NCI-H2171 (cell line): ENCODE measurements around the gene GMPS.
A peak's percentile ranks its signal among the peaks of the same experiment; 100 is the strongest.
"Not testable (repeated sequence)": the region's sequence is repeated elsewhere in the genome, so short reads cannot be mapped to it uniquely, and the experiment has no call there.

Experiments
- DNase-seq: peaks from one replicate; lab custom pipeline; 2025; lab: John Stamatoyannopoulos, UW

GMPS gene

DNA sequence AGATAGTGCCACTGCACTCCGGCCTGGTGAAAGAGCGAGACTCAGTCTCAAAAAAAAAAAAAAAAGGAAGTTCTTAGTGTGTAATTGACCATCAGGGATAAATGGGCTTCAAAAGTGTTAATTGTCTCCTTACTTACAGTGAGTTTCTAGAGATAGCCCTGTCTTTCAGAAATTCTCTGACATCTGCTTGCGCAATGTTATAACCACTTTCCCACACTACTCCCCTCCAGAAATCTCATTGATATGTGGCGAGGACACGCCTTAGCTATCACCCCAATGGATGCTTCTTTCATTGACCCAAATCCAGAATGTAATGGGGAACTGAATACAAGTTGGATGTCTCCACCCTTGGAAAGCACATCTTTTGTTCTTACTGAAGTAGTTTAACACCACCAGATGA is 70.9 kb downstream of the GMPS start:
- DNase-seq, result no peak

DNA sequence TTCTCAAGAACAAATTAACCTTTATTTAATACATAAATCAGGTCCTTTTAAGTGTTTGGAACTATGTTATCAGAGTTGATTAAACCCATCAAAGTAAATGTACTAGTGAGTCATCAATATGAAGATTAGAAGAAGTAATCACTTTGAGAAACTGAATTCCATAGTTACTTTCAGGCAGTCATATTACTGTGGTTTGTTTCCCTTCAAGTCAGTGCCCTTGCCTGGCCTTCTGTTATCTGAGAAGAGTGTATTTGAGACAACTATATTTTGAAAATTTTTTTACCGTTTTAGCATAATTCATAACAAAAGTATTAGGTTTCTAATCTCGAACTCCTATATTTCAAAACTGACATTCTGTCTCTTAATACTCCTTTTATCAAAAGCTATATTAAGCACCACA is 73.6 kb downstream of the GMPS start:
- DNase-seq, result no peak

DNA sequence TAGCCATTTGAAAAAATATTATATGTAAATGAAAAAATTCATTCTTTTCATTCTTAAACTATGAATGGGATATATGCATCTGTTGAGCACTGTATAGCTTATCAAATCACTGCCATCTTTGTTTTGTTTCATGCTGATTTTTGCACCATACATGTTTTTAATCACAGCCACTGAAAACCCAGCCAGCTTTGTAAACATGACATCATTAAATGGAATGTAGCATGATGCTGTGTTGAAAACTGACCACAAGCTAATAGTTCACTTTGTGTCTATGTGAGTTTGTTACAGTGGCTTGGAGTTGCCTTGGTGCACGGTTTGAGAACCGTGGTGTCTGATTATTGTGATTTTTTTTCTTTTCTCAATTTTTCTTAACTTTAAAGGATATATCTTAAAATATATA is 75.7 kb downstream of the GMPS start:
- DNase-seq, result no peak

DNA sequence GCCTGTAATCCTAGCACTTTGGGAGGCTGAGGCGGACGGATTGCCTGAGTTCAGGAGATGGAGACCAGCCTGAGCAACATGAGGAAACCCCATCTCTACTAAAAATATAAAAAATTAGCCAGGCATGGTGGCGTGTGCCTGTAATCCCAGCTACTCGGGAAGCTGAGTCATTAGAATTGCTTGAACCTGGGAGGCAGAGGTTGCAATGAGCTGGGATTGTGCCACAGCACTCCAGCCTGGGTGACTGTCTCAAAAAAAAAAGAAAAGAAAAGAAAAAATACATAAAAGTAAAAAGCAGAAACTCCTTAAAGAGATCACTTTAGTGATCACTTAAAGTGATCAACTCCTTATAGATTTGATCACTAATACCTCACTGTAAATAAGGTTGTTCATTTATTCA is 78.0 kb downstream of the GMPS start:
- no peak for DNase-seq

DNA sequence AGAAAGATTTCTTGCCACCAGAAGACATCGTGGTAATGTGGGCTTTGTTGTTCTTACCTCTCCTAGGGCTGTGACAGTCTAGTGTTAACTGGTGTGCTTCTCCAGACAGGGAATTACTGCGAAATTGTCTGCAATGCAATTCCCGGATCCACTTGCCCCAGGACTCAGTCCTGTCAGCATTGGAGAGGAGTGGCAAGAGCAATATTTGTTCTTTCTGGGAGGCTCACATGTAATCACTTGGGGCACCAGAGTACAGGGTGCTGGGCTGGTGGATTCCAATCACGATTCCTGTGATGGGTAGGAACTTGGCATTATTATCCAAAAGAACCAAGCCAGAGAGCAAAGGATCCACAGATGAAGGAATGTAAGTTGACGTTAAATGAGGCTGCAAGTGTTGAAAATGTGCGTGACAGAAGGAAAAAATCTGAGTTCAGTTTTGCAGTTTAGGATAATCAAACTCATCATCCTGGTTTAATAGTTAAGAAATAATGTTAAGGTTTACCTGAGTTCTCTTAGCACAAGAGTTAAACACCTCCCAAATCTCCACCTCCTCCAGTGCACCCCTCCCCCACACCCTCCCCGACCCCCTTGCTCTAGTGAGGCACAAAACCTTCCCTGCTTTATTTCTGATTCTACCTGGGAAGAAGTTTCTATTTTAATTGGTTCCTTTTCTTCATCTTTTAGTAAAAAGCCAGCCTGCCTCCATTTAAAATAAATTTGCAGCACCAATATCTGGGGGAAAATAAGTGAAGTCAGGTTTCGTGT is 79.2 kb downstream of the GMPS start:
- DNase-seq, result no peak

DNA sequence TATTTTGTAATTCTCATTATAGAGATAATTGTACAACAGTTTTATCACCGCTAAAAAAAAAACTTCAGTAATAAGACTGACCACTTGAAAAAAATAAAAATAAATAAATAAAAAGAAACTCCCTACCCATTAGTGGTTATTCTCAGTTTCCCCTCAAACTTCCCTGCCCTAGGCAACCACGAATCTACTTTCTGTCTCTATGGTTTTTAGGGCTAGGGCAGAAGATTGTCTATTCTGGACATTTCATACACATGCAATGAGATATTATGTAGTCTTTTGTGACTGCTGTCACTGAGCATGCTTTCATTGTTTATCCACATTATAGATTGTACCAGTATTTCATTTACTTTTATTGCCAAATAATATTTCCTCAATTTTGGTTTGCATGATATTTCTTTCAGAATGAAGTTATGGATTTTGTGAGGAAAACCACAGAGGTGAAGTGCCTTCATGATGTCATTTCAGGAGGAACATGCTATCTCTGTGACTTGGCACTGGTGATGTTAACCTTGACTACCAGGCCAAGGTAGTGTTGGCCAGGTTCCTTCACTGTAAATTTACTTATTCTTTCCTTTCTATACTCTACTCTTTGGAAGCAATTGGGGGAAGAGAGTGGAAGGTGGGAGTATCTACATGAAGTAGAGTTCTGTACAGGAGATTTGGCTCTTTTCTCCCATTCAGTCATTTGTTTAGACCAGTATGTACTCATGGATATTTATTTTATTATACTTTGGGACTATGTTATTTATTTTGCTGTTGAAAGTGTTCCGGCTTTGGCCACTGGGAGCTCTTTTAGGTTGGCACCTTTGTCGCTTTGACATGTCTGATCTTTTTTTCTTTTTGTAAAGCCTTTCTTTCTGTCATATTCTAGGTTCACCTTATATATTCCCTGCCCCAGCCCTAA is 86.3 kb downstream of the GMPS start:
- DNase-seq, result no peak

- DNase-seq, result no peak
Measured at GRCh38 chr3:155957412-155957880, 87.0 kb downstream of the GMPS start.

DNA sequence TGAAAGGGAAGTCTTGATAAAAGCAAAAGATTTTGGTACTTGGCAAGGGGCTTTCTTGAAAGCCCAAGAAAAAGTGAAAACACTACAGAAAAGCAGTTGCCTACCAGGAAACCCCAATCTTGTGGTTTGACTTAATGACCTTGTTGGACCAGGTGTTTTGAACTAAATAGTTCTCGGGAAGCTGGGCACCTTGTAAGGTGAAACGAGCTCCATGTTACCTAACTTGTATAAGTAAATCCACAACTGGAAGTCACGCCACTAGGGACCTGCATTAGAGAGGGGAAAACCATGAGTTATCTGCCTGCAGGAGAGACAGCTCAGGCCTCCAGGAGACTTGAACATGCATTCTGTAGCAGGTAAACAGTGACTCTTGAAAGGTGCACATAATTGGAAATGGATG is 88.2 kb downstream of the GMPS start:
- no peak for DNase-seq

- DNase-seq, result no peak
Measured at GRCh38 chr3:155960060-155960459, 89.6 kb downstream of the GMPS start.

GRCh38 chr3:155961044-155961443 is 90.6 kb downstream of the GMPS start:
- DNase-seq, result not testable (repeated sequence)

DNA sequence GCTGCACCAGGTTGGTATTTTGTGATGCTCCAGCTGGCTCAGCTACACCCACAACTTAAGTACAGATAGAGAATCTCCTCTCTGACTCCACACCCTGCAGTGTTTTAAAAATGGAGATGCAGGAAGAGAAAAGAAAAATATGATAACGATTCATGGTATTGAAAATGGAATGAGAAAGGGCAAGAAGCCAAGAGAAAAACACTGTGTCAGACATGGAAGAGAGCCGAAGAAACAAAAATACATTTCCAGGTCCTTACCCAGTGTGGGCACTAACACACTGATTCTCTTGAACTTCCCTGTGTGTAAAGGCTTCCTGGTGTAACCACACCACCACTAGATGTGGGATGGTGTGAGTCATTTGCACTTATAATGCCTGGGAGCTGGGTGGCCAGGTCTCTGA is 93.1 kb downstream of the GMPS start:
- DNase-seq, result no peak

GRCh38 chr3:155970398-155970797 is 99.9 kb downstream of the GMPS start:
- DNase-seq, result no peak

DNA sequence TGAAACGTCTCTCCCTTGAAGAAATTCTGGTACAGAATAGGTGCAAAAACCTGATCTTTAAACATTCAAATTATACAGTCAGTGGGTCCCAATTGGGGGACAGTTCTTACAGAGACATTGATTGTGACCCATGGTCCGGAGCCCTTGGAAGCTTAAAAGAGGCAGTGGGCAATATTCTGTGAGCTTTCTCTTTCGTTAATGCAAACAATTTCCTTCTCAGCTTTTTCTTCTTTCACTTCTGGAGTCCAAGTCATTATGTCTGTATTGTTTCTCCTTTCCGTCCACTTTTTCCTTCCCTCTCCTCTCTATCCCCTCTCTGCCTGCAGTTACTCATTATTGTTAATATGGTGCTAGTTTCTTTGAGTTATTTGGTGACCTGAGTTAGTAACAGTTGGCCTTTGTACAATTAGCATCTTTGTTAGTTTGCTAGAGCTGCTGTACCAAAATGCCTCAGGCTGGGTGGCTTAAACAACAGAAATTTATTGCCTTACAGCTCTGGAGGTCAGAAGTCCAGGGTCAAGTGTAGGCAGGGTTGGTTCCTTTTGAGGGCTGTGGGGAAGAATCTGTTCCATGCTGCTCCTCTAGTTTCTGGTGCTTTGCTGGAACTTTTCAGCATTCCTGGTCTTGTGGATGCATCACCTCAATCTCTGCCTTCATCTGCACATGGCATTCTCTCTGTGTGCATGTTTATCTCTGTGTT is 102.6 kb downstream of the GMPS start:
- DNase-seq, result no peak

GRCh38 chr3:155978324-155978723 is 107.9 kb downstream of the GMPS start:
- DNase-seq, result no peak

DNA sequence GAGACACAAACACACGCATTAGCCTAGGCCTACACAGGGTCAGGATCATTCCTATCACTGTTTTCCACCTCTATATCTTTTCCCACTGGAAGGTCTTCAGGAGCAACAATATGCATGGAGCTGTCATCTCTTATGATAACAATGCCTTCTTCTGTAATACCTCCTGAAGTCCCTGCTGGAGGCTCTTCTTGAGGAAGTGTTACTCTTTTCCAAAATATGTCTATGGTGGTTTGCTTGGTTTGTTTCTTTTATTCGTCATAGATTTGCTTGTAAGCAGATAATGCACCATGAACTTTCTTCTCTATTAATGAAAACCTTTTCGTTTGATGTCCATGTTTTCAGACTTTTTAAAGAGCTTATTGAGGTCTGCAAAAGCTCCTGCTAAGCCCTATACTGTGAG is 109.3 kb downstream of the GMPS start:
- no peak for DNase-seq

DNA sequence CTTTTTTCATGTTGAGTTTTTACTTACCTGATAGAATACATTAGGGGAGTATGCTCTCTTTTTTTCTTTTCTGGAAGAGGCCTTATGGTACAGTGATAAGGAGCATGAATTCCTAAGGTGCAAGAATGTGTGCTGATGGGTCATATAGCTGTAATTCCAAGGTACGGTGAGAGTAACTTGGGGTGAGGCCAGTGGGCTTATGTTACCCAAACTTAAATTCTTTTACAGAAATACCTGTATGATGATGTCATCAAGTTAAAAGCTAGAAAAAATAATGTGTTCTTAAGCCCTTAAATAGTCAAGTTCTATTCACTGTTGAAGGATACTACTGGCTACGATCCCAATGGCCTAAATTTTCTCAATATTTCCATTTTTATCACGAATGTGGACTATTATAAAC is 111.2 kb downstream of the GMPS start:
- no peak for DNase-seq

GRCh38 chr3:155983834-155984474 is 113.5 kb downstream of the GMPS start:
- no peak for DNase-seq

GRCh38 chr3:155984791-155985417 is 114.5 kb downstream of the GMPS start:
- peak; percentile 46 for DNase-seq

DNA sequence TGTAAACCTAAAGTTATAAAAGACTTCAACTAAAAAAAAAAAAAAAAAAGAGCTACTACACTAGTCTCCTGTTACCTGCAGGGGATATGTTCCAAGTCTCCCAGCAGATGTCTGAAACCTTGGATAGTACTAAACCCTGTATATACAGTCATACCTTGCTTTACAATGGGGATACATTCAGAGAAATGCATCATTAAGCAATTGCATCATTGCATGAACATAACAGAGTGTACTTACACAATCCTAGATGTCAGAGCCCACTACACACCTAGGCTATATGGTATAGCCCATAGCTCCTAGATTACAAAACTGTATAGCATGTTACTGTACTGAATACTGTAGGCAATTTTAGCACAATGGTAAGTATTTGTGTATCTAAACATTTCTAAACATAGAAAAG is 119.1 kb downstream of the GMPS start:
- DNase-seq, result no peak

- no peak for DNase-seq
Measured at GRCh38 chr3:155991212-155991611, 120.8 kb downstream of the GMPS start.

DNA sequence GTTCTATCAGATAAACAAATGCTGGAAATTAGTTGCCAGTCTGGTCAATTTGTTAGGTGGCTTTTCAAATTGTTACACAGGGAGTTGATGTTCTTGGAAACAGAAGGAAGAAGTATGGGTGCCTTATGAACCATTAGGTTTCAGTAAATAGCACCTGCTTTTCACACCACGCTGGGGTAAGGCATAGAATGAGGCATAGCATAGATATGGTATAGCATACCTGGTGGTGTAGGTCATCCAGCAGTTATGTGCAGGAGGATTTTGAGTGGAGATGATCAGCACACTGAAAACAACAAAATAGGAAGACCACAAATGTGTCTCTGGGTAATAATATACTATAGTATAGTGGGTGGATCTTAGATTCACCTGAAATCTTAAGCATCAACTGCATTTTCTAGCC is 121.4 kb downstream of the GMPS start:
- no peak for DNase-seq
